GM23248 (cell line): ENCODE data around the gene RELN.

Experiments used
- EZH2 ChIP-seq: fragments of 200-600 bp; sonication (generic); IDR thresholded peaks from 2 replicates; pipeline ENCODE4 v1.6.1; 2018; ENCODE audit warnings: antibody characterized with exemption, mild to moderate bottlenecking; ENCODE audit not compliant: insufficient read depth, poor library complexity, severe bottlenecking
- EZH2phosphoT487 ChIP-seq: fragments of 200-600 bp; sonication (generic); IDR thresholded peaks from 2 replicates; pipeline ENCODE4 v1.6.1; 2018; ENCODE audit warnings: antibody characterized with exemption, moderate library complexity, mild to moderate bottlenecking, low read depth; ENCODE audit not compliant: insufficient read depth

- TF ChIP-seq EZH2: no peak
- TF ChIP-seq EZH2phosphoT487: no peak
These were observed 6.6 kb upstream of the RELN start for GRCh38 chr7:103996017-103996551.
